ENCODE data around the gene ATPAF1. TPM values are rescaled to one million over a fixed set of nuclear protein-coding genes. Genes with fewer than 3 reads are reported as not detected.

The ATPAF1 gene
- total RNA-seq, 2 experiments from 2014 or later: 49.0 to 50.6 TPM

DNA sequence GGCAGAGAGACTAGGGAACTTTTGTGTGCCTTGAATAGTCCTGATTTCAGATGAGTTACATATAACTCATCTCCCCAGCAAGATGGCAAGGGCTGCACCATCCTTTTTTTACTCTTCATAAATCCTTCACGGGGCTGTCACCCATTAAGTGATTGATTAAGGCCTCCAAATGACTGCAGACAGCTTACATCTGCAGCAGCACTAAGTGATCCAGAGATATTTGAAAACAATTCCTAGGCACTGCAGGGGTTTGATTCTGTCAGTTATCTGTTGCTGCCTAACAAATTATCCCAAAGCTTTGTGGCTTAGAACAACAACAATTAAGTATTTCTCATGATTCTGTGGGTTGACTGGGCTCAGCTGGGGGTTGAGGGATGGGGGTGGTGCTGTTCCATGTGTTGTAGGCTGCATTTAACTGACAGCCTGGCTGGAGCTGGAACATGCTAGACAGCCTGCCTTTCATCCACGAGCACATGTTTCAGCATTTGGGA, 22.8 kb upstream of the ATPAF1 start:
- Mint-ChIP-seq H3K36me3 (ENCODE audit: low read depth) (peaks cover 76% of the 10 kb centered on the region), H3K27ac (no peak overlapping the region), H3K9me3 (peaks cover 4% of the 10 kb centered on the region), H3K27me3 (no peaks in the 10 kb centered on the region), H3K4me1 (peaks cover 22% of the 10 kb centered on the region), H3K4me3 (no peak overlapping the region)
- ChIA-PET POLR2A (no interaction called here), CTCF (interaction anchor here (1.4 kb wide), 1 partner anchor 17 kb away, joined by 4 read pairs; no protein-coding TSS in a partner anchor)
- no peak for DNase-seq

DNA sequence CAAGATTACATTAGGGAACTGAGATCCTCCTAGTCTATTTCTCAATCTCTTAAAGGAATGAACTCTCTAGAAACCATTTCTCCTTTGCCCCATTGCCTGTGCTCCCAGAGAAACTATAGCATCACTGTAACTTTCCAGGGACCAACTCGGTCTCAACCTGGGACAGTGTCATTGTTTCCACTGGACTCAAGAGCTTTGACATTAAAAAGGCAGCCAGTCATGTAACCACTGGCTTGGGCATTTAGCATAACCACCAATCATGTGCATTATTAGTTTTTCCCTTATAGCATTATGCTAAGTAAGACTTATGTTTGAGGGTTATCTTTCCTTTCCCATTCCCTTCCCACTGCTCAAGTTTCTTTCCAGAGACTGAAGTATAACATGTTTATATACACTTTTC, 21.7 kb upstream of the ATPAF1 start:
- no peaks in the 10 kb centered on the region for H3K9me3 Mint-ChIP-seq
- DNase-seq: no peak
- POLR2A ChIA-PET: no interaction called here
- CTCF ChIA-PET: interaction anchor here (0.6 kb wide), 2 partner anchors 29 to 636 kb away, joined by 4 to 5 read pairs; no protein-coding TSS in a partner anchor
- peaks cover 70% of the 10 kb centered on the region for H3K36me3 Mint-ChIP-seq (ENCODE audit: low read depth)
- no peaks in the 10 kb centered on the region for H3K27me3 Mint-ChIP-seq
- no peak overlapping the region for H3K27ac Mint-ChIP-seq
- no peak overlapping the region for H3K4me3 Mint-ChIP-seq
- H3K4me1 Mint-ChIP-seq: peaks cover 21% of the 10 kb centered on the region

DNA sequence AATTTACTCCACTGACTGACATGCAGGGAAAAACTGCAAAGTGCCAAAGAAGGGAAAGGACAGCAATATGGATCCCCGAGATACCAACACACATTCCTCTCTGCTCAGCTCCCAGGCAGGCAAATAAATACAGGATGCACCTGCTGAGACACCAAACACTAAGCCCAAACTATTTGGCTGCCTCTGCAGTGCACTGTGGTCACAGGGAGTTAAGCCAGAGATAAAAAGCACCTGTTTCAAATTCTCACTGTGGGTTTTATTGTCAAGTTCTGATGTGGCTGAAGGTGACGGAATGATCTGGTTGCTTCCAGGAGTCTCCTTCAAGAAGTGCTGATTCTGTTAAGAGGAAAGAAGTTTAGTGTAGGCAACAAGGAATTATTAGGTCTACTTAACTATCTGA, 21.2 kb upstream of the ATPAF1 start:
- H3K27me3 Mint-ChIP-seq: no peaks in the 10 kb centered on the region
- H3K4me3 Mint-ChIP-seq: no peak overlapping the region
- H3K27ac Mint-ChIP-seq: no peak overlapping the region
- DNase-seq: no peak
- POLR2A ChIA-PET: no interaction called here
- no peaks in the 10 kb centered on the region for H3K9me3 Mint-ChIP-seq
- CTCF ChIA-PET: no interaction called here
- peaks cover 21% of the 10 kb centered on the region for H3K4me1 Mint-ChIP-seq
- H3K36me3 Mint-ChIP-seq (ENCODE audit: low read depth): peaks cover 68% of the 10 kb centered on the region

DNA sequence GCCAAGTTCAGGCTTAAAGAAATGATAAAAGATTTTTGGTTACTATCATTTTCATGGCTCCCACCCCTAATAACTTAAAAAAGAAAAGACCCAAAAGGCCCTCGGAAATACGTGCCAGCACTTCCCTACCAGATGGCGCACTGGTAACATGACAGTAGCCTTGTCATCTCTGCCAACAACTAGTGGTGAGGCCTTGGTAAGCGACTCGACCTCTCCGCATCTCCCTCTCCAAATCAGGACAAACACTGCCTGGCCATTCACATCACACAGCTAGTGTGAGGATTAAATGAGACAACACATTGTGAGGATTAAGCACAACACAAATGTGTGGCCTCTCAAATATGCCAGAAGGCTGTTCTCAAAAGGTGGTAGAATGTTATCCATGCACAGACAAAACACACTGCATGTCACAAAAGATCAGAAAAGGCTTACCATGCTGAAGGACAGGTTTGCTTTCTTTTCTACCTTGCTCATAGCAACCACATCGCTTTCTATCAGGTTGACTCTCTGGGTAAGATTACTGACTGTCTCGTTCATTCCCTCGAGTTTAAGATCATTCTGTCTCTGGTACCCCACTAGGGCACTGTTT, 19.9 kb upstream of the ATPAF1 start:
- Mint-ChIP-seq H3K4me3 (no peak overlapping the region), H3K36me3 (ENCODE audit: low read depth) (peaks cover 73% of the 10 kb centered on the region), H3K27me3 (no peaks in the 10 kb centered on the region), H3K4me1 (peaks cover 20% of the 10 kb centered on the region), H3K9me3 (no peaks in the 10 kb centered on the region), H3K27ac (no peak overlapping the region)
- POLR2A ChIA-PET: no interaction called here
- no peak for DNase-seq
- CTCF ChIA-PET: interaction anchor here (0.9 to 1.4 kb wide), 3 partner anchors 9 to 52 kb away, joined by 3 read pairs; no protein-coding TSS in a partner anchor

DNA sequence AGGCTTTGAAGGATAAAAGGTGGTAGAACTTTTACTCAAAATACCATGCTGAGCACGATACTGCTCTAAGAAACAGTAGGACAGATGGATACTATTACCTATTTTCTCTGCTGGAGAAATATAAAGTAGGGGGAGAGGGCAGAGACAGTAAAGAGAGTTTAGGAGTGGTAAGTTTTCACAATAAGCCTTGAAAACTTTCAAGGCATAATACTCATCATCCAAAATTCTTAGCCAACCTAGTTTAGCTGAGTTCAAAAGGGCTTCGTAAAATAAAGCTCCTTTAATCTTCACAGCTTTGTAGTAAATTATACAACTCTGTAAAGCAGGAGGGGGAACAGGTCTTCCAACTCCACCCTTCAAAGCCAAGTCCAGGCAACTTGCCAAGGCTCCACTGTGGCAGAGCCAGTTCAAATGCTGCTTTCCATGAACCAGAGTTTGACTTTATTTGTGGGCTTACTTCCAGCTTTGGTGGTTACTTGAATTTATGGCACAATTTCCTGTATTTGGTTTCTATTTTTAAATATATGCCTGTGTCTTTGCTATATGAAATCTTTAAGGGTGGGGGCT, 19.0 kb upstream of the ATPAF1 start:
- peaks cover 20% of the 10 kb centered on the region for H3K4me1 Mint-ChIP-seq
- no peak for DNase-seq
- no peaks in the 10 kb centered on the region for H3K9me3 Mint-ChIP-seq
- ChIA-PET CTCF (interaction anchor here (0.9 to 1.4 kb wide), 3 partner anchors 8 to 51 kb away, joined by 3 read pairs; no protein-coding TSS in a partner anchor), POLR2A (no interaction called here)
- H3K36me3 Mint-ChIP-seq (ENCODE audit: low read depth): peaks cover 70% of the 10 kb centered on the region
- H3K4me3 Mint-ChIP-seq: no peak overlapping the region
- no peaks in the 10 kb centered on the region for H3K27me3 Mint-ChIP-seq
- H3K27ac Mint-ChIP-seq: peak overlapping the region; percentile 48

DNA sequence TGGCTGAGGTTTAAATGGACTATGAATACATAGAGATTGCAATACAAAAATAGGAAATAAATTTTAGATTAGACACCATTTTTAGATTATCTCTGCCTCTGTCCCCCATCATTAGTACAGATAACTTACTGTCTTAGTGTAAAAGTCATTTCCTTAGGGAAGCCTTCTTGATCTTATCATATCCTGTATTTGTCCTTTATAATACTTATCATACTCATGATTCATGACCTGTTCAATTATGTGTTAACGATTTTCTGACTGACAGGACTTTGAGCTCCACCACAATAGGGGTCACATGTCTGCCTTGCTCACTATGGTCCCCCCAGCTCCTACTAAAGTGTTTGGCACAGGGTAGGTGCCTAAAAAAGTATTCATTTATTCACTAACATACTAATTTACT, 18.1 kb upstream of the ATPAF1 start:
- Mint-ChIP-seq H3K9me3 (no peaks in the 10 kb centered on the region), H3K36me3 (ENCODE audit: low read depth) (peaks cover 67% of the 10 kb centered on the region), H3K4me3 (no peak overlapping the region), H3K27me3 (no peaks in the 10 kb centered on the region), H3K27ac (no peak overlapping the region), H3K4me1 (peaks cover 20% of the 10 kb centered on the region)
- no peak for DNase-seq
- ChIA-PET CTCF (interaction anchor here (1.2 kb wide), 1 partner anchor 9 kb away, joined by 4 read pairs; no protein-coding TSS in a partner anchor), POLR2A (no interaction called here)

DNA sequence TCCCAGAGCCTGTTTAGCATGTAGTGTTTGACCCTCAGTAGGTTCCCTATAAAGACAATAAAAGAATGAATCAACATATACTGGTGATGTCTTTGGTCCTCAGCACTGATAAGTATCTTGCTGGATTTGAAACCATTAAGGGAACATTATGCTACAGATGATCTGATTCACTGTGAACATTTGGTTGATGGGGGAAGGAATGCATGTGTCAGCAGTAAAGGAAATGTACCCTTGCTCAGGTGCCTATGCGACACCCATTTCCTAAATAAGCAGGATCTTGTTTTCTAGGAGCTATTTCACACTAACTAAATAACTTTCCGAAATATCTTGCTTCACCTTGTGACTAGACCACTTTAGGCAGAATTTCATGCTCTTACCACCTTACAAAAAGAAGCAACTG, 16.5 kb upstream of the ATPAF1 start:
- H3K27me3 Mint-ChIP-seq: no peaks in the 10 kb centered on the region
- peaks cover 68% of the 10 kb centered on the region for H3K36me3 Mint-ChIP-seq (ENCODE audit: low read depth)
- H3K4me3 Mint-ChIP-seq: no peak overlapping the region
- H3K27ac Mint-ChIP-seq: no peak overlapping the region
- no peaks in the 10 kb centered on the region for H3K9me3 Mint-ChIP-seq
- ChIA-PET POLR2A (no interaction called here), CTCF (interaction anchor here (0.7 to 0.9 kb wide), 2 partner anchors 8 to 12 kb away, joined by 3 read pairs; no protein-coding TSS in a partner anchor)
- H3K4me1 Mint-ChIP-seq: peaks cover 20% of the 10 kb centered on the region
- DNase-seq: no peak

DNA sequence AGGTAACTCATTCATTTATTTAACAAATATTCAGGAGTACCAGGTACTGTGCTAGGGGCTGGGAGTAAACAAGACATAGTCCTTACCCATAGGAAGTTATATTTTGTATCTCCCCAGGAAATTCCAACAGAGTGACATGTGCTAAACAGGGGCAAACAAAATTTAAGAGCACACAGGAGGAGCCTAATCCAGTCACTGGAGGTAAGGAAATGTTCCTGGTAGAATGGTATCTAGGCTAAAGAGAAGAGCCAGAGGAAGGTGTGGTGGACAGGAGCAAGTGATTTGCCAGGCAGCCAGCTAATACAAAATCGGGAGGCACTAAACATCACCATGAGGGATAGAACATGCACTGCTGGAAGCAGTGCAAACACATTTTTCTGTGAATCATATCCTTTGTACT, 13.9 kb upstream of the ATPAF1 start:
- no peaks in the 10 kb centered on the region for H3K27me3 Mint-ChIP-seq
- no peaks in the 10 kb centered on the region for H3K9me3 Mint-ChIP-seq
- peaks cover 15% of the 10 kb centered on the region for H3K4me1 Mint-ChIP-seq
- POLR2A ChIA-PET: no interaction called here
- DNase-seq: no peak
- H3K36me3 Mint-ChIP-seq (ENCODE audit: low read depth): peaks cover 67% of the 10 kb centered on the region
- CTCF ChIA-PET: no interaction called here
- no peak overlapping the region for H3K4me3 Mint-ChIP-seq
- H3K27ac Mint-ChIP-seq: no peak overlapping the region

DNA sequence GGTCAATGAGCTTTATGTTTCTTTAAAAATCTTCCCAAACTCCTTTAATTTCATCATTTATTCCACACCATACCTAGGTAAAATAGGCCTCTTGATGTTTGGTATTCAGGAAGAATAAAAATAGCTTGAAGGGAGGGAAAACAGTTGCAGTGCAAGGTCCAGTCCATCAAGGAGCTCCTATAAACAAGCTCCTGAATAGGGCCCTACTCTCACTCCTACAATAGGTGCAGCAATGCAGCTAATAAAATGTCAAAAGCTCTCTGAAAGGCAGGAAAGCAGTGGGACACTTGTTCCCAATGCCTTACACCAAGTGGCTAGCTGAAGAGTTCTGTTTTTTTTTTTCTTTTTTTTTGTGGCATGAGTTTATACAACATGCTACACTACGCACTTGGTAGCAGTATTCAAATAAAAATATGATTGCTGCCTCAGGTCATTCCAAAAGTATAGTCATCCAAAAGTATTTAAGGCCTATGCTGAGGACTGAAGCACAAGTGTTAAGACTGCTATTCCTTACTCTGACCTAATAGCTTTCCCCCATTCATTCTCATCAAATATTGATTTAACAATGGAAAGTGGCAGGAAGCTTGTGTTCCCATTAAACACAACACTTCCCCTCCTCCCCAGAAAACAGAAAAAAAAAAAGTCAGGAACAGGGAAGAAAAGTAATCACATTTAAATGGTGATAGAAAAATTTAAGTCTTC, 13.3 kb upstream of the ATPAF1 start:
- Mint-ChIP-seq H3K9me3 (no peaks in the 10 kb centered on the region), H3K27me3 (no peaks in the 10 kb centered on the region), H3K36me3 (ENCODE audit: low read depth) (peaks cover 64% of the 10 kb centered on the region), H3K27ac (no peak overlapping the region), H3K4me1 (peaks cover 16% of the 10 kb centered on the region), H3K4me3 (no peak overlapping the region)
- no peak for DNase-seq
- ChIA-PET CTCF (interaction anchor here (0.6 to 0.7 kb wide), 2 partner anchors 9 to 569 kb away, joined by 4 read pairs; no protein-coding TSS in a partner anchor), POLR2A (no interaction called here)

DNA sequence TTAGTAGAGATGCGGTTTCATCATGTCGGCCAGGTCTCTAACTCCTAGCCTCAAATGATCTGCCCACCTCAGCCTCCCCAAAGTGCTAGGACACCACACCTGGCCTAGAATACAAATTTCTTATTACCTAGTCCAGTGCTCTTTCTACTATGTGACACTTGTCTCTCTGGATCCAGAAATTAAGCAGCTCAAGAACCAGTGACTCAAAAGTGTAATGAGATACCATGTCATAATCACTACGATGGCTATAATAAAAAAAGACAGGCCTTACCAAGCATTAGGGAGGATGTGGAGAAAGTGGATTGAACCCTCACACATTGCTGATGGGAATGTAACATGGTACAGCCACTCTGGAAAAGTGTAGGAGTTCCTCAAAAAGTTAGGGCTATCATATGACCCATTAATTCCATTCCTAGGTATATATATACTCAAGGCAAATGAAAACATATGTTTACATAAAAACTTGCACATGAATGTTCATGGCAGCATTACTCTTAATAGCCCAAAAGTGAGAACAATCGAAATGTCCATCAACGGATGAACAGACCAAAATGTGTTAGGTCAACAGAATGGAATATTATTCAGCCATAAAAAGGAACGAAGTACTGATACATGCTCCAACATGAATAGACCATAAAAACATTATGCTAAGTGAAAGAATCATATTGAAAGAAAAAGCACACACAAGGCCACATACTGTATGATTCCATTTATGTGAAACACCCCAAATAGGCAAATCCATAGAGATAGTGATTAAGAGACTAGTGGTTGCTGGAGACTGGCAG, 11.8 kb upstream of the ATPAF1 start:
- Mint-ChIP-seq H3K9me3 (no peaks in the 10 kb centered on the region), H3K27me3 (no peaks in the 10 kb centered on the region), H3K27ac (no peak overlapping the region), H3K4me3 (no peak overlapping the region), H3K4me1 (peaks cover 29% of the 10 kb centered on the region), H3K36me3 (ENCODE audit: low read depth) (peaks cover 60% of the 10 kb centered on the region)
- ChIA-PET CTCF (interaction anchor here (0.5 to 1.2 kb wide), 3 partner anchors 7 to 1134 kb away, joined by 3 read pairs; no protein-coding TSS in a partner anchor), POLR2A (no interaction called here)
- DNase-seq: no peak

DNA sequence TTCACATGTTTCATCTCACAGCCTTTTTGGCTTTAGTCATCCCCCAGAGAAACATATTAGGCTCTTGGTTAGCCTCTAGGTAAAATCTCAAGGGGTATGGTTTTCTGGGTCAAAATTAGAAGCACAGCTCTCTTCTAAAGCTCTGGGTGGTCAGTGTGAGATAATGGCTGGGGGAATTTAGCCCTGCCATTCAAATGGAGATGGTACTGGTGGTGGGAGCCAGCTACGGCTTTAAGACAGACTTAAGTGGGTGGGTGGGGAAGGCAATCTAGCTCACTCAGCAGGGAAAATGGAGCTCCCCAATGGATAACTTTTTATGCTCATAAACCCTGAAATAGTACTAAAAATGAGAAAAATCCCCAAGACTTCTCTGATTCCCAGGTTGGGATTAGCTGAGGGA, 9.2 kb upstream of the ATPAF1 start:
- Mint-ChIP-seq H3K4me1 (peaks cover 42% of the 10 kb centered on the region), H3K4me3 (no peak overlapping the region), H3K27me3 (no peaks in the 10 kb centered on the region), H3K27ac (peak overlapping the region; percentile 93), H3K9me3 (no peaks in the 10 kb centered on the region), H3K36me3 (ENCODE audit: low read depth) (peaks cover 54% of the 10 kb centered on the region)
- DNase-seq: no peak
- POLR2A ChIA-PET: interaction anchor here (0.6 kb wide), 1 partner anchor 15 kb away, joined by 3 read pairs; no protein-coding TSS in a partner anchor
- CTCF ChIA-PET: interaction anchor here (0.8 to 1.9 kb wide), 6 partner anchors 9 to 74 kb away, joined by 3 to 9 read pairs (median 4); partner anchors contain the start of gene MOB3C

DNA sequence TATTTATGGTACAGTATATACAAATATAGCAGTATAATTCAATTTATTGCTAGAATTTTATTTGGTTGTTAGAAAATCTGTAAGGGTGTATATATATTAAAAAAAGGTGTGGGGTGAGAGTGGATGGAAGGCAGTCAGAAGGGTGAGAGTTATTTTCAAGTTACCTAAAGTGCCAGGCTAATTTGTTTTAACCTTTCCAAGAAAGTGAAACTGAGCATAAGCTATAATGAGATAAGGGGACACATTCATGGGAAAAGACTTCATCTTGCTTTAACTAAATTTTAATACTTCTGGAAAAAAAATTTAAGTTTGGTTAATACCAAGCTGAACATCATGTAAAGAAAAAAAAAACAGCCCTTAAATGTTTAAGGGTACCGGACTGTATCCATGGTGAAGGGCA, 8.4 kb upstream of the ATPAF1 start:
- CTCF ChIA-PET: interaction anchor here (1.2 to 1.9 kb wide), 7 partner anchors 8 to 73 kb away, joined by 3 to 9 read pairs (median 4); partner anchors contain the start of gene MOB3C

More for the DNA sequence above, 8.4 kb upstream of the ATPAF1 start:
- Mint-ChIP-seq H3K27me3 (no peaks in the 10 kb centered on the region), H3K4me1 (peaks cover 42% of the 10 kb centered on the region), H3K36me3 (ENCODE audit: low read depth) (peaks cover 49% of the 10 kb centered on the region), H3K27ac (peak overlapping the region; percentile 93), H3K4me3 (peak overlapping the region; percentile 52), H3K9me3 (no peaks in the 10 kb centered on the region)
- POLR2A ChIA-PET: no interaction called here
- no peak for DNase-seq

All from activated CD4-positive, alpha-beta T cell treated with anti-CD3 and anti-CD28 coated beads, Interleukin-2, amount 10 ng/mL, durations not matched to agents 7 days and 5 days (primary cell).